Stimulated activated CD4-positive, alpha-beta T cell treated with anti-CD3 and anti-CD28 coated beads, Interleukin-1b, Interleukin-23, amount 100 ng/mL, for 24 hours (primary cell): ENCODE measurements around the gene PYGM.
"Not testable (repeated sequence)": the region's sequence is repeated elsewhere in the genome, so short reads cannot be mapped to it uniquely, and the experiment has no call there.

ENCODE experiments used
- DNase-seq, 4 experiments: peaks; one replicate each; pipeline ENCODE4 v3.0.0-alpha.2; 2020; ENCODE audit warnings: low read depth in 4 of 4, low spot score in 1 of 4

Gene PYGM

GRCh38 chr11:64719406-64719805, 40.4 kb downstream of the PYGM start:
- no peak for DNase-seq

DNA sequence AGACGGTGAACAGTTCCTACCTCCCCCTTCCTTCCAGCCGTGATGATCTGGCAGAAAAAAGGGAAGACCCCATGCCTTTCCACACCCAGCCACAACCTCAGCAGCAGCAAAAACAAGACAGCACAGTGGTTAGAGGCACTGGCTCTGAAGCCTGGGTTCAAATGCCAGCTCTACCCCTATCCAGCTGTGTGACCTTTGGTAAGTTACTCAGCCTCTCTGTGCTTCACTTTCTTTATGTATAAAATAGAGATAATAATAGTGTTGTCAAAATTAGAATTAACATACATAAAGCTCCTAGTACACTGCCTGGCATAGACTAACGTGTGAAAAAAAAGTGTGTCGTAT, 41.0 kb downstream of the PYGM start:
- DNase-seq = no peak

DNA sequence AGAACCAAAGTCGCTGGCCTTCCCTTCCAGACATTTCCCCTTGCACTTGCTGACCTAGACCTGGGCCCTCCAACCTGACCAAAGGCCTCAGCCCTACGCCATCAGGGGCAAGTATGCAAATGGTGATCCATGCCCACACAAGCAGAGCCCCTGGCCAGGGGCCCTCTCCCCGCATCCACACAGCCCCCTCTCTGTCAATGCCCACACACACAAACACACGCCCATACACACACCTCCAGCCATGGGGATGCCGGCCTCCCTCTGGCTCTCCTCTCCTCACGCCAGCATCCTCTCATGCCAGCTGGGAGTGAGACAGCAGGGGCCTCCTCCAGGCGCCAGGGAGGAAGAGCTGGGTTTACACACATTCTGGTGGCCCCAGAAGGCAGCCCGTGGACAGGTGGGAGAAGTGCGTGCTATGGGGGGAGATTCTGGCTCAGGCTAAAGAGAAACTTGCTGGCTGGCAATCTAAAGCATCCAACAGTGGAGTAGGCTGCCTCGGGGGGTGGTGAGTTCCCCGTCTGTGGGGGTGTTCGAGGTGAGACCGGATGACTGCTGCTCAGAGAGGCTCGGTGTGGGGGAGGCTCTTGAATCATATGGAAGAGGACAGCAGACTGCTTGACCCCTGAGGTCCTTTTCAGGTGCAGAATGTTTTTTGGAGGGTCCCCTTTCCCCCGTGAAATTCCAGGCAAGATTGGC, 41.5 kb downstream of the PYGM start:
- DNase-seq = no peak

GRCh38 chr11:64717268-64717578, 42.6 kb downstream of the PYGM start:
- DNase-seq = no peak

DNA sequence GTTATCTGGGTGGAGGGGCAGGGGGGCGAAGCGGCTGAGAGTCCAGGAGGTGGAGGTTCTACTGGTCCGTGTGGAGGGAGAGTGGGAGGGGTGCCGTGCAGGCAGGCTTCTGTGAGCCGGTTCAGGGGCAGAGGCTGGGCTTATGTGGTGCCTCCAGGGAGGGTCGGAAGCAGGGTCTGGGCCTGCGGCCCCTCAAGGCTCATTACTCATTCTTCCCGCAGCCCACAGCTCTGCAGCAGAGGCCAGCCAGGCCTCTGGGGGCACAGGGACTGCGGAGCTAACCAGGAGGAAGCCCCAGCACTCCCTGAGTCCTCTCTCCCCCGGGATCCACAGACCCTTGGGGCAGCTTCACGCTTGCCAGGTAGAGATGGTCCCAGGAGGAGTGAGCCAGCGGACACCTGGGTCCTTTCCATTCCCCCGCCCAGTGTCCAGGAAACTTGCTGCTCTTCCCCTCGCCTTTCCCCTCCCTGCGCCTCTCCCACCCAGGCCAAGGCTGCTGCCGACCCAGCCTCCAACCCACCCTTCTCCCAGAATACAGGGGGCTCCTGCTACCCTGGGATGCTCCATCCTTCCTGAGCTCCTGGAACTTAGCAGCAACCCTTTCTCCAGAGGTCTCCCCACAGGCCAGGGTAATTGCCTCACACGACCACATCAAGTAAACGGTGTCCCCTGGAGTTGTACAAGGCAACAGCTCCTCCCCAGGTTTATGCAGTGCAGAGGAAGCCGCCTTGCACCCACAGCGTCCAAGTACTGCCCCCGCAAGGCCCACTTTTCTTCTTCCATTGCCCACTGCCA, 43.1 kb downstream of the PYGM start:
- DNase-seq = no peak

- no peak for DNase-seq
These were observed 43.9 kb downstream of the PYGM start for GRCh38 chr11:64715756-64716472.

DNA sequence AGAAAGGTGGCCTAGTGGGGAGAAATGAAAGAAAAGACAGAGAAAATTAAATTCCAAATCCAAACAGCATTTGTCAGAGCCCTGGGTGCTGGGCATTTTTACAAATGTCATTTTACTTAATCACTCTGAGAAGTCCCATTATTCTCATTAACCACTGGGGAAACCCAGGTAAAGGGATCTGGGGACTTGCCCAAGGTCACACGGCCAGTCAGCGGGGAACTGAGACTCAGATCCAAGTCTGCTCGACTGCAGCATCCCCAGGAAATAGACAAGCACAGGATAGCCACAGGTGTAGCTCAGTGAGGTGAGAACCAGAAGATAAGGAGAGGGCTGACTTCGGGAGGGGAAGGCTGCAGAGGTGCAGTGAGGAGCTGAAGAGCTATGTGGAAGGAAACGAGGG, 44.7 kb downstream of the PYGM start:
- no peak for DNase-seq

DNA sequence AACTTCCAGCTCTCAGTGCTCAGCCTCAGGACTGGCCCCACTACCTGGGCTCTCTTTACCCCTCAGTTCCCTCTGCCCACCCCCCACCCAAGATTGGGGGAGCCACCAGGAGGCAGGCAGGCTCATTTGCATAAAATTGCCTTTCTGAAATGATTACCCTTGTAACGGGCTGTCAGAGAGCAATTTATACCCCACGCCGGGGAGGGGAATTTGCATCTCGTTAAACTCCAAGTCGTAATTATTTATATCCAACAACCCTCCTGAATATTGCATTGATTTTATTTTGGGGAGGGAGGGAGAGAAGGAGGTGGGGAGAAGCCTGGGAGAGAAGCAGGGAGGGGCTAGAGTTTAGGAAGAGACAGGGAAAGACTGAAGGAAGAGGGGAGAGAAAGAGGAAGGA, 45.1 kb downstream of the PYGM start:
- DNase-seq = no peak

- no peak for DNase-seq
These were observed 45.9 kb downstream of the PYGM start for GRCh38 chr11:64713781-64714363.

- no peak for DNase-seq
These were observed 46.6 kb downstream of the PYGM start for GRCh38 chr11:64713016-64713707.

DNA sequence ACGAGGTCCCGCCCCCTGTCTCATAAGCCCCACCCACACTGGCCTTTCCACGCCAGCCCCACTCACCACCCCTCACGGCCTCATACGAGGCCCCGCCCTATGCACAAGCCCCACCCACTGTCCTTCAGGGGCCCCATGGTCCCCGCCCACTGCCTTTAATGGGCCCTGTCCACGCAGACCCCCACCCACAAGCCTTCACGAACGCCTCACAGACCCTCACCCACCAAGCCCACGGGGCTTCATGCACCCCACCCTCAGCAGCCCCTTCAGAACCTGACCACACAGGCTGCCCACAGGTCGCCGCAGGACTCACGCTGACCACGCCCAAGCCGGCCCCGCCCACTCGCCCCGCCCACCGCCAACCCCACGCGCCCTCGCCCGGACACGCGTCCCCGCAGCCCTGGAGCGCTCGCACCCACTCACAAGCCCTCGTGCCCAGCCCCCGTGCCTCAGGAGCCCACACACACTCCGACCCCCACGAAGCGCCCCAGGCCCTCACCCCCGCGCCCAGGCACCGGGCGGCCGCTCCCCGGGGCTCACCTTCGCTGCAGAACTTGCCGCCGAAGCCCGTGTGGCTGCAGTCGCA, 47.3 kb downstream of the PYGM start:
- no peak for DNase-seq

- no peak for DNase-seq
These were observed 47.8 kb downstream of the PYGM start for GRCh38 chr11:64711956-64712362.

DNA sequence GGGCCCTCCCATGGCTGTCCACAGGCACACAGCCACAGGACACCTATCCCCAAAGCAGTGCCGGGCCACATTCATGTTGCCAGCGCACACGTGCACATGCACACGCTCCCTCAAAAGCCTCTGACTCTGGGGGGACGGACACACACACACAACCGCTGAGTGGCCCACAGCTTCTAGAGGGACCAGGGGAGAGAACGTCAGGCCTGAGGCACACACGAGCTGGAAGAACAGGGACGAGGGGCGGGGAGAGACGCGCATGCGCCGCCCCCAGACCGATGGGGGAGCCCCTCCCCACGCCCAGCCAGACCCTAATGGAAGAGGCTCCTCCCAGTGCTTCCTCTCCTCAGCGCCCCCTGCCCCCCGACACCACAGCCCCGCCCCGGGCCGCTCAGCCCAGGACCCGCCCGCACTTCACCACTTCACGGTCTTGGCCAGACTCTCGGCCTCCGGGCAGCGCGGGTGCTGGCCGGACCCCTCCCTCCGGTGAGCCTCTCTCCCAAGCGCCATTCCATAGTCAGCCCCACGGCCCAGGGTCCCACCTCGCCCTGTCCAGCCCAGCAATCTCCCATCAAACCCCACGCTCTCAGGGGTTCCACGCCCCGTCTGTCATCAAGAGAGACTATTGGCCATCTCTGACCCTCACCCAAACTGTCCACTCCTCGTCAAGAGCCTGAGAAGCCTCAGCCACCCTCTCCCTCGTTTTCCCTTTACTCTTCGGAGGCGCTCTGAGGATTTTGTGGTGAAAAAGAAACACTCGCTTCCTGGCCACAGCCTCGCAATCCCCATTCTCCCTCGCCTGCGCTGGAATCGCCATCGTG, 48.4 kb downstream of the PYGM start:
- no peak for DNase-seq

DNA sequence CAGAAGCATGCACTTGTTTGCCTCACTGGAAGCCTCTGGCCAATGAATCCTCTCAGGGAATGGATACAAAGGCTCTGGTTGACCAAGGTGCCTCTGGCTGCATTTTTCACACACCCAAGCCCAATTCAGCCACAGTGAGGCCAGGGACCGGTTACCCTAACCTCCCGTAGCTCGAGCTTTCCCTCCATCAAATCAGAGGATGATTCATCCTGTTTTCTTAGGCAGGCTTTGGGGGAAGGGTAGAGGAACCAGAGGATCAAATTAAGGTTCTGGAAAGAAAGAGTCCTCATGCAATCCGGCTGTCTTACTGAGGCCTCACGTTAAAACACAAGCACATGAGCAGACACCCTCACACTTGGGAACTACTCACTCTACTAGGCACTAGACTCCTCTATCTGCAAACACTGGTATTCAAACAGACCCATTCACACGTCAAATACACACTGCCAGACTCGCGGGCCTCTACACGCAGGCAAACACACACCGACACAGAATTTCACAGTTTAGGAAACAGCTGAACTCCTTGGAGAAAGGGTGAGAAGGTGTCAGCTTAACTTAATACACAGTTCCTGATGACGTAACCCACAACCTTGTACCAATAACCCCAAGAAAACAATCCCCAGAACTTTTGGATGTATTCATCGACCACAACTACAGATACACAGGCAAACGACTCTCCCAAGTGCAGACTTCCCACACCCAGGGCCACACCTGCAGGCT, 49.2 kb downstream of the PYGM start:
- no peak for DNase-seq

- no peak for DNase-seq
These were observed 54.3 kb downstream of the PYGM start for GRCh38 chr11:64705501-64705900.

GRCh38 chr11:64703048-64703447, 56.7 kb downstream of the PYGM start:
- no peak for DNase-seq

GRCh38 chr11:64701956-64702355, 57.8 kb downstream of the PYGM start:
- DNase-seq = not testable (repeated sequence)

GRCh38 chr11:64698427-64698826, 61.3 kb downstream of the PYGM start:
- DNase-seq = no peak

GRCh38 chr11:64697663-64698375, 62.0 kb downstream of the PYGM start:
- DNase-seq = no peak
